Stimulated activated naive CD8-positive, alpha-beta T cell treated with anti-CD3 and anti-CD28 coated beads, Interleukin-15, Interleukin-2, amounts not matched to agents 100 U/mL and 50 U/mL, for 24 hours (primary cell): Measurements from ENCODE around the gene TMEM18.
A peak's percentile ranks its signal among the peaks of the same experiment; 100 is the strongest.

Source experiments
- ATAC-seq: fragments of 150-1000 bp; cut with Tn5 transposase; one replicate; pipeline ENCODE4 v1.10.0; 2021
- DNase-seq: peaks from one replicate; pipeline ENCODE4 v3.0.0; 2021

Gene TMEM18

DNA sequence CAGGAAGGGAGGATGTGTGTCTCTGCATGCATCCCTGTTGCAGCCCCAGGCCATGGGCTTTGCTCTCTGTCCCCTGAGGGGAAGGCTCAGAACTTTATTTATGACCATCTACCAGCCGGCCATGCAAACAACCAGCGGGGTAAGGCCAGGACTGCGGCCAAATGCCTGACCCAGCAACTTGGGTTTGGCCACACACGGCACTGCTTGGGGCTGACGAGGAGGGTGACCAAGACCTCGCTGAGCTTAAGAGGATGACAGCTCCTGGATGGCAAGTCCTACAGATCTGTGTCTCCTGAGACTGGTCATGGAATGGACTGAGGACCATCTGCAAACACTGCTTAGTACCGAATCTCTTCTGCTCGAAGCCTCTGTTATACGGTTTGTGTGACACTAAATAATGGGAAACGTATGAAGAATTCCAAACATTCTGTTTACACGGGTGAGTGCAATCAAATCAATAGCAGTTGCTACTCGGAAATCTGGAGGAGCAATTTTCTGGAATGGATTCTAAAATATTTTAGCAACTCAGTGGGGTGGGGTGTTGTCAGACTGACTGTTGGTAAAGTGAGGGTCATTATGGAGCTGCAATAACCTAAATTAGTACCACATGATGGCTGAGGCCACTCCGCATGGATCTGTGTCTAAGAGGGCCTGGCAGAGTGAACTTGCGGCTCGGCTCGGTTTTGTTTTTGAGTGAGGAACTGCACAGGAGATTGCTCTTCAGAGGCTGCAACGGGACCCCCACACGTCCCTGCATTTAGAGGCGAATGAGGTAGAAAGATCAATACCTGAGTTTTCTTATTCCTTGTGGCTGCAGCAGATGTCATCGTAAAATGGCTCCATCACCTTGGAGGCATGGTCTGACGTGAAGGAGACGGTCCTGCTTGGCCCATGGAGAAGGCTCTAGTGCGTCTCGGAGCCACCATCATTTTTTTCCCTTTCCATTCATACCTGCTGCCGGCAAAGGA is 26.6 kb downstream of the TMEM18 start:
- no peak for ATAC-seq
- no peak for DNase-seq

- ATAC-seq, result peak; percentile 12
These were observed 27.5 kb downstream of the TMEM18 start for GRCh38 chr2:649426-650342.

GRCh38 chr2:648476-649424 is 28.5 kb downstream of the TMEM18 start:
- ATAC-seq, result no peak
- no peak for DNase-seq

More at GRCh38 chr2:649426-650342, 27.5 kb downstream of the TMEM18 start:
- DNase-seq, result no peak

GRCh38 chr2:647691-648231 is 29.4 kb downstream of the TMEM18 start:
- DNase-seq (no peak), ATAC-seq (no peak)

- DNase-seq (no peak), ATAC-seq (no peak)
These were observed 30.1 kb downstream of the TMEM18 start for GRCh38 chr2:647003-647560.

- no peak for DNase-seq
- no peak for ATAC-seq
These were observed 32.3 kb downstream of the TMEM18 start for GRCh38 chr2:644871-645270.

GRCh38 chr2:643761-644160 is 33.4 kb downstream of the TMEM18 start:
- DNase-seq (no peak), ATAC-seq (no peak)

- DNase-seq, result no peak
- ATAC-seq, result peak; percentile 19
These were observed 33.9 kb downstream of the TMEM18 start for GRCh38 chr2:643334-643733.

GRCh38 chr2:641872-642815 is 35.1 kb downstream of the TMEM18 start:
- ATAC-seq (no peak), DNase-seq (no peak)

DNA sequence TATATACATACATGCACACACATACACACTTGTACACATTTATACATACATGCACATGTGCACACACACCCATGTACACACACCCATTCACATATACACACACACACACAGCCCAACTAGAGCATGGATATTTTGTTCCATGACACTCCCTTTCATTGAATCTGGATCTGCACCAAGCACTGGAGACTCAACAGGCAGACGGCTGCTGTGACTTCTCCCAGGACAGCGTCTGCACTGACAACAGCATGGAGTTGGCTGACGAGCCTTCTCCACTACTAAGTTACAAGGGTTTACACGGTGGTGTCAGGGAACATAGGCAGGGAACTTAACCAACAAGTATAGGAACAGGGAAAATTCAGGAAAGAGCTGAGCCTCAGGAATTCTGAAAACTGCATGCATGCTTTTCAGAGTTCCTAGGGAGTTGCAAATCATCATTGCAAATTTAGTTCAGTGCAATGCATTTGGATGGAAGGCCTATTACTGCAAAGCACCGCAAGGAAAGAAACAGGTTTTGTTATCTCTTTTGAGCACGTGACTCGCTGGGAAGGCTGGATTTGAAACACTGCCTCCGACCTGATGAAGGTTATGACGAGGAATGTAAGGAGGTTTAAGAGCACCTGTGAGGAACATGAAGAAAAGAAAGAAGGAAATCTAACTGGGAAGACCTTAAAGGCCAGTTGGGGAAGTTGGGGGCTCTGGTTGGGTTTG is 35.9 kb downstream of the TMEM18 start:
- ATAC-seq (no peak), DNase-seq (no peak)

- ATAC-seq (no peak), DNase-seq (no peak)
These were observed 37.5 kb downstream of the TMEM18 start for GRCh38 chr2:639703-640102.

DNA sequence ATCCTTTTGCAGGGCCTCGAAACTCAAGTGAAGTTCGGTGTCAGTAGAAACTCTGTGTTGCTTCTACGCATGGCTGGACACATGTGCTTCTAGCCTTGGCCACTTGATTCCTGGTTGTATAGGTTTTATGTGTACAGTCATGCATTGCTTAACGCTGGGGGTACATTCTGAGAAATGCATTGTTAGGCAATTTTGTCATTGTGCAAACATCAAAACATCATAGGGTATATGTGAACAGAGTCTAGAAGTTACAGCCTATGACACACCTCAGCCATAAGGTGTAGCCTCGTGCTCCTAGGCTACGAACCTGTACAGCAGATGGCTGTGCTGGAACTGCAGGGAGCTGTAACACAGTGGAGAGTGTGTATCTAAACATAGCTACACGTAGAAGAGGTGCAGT is 39.4 kb downstream of the TMEM18 start:
- no peak for DNase-seq
- ATAC-seq, result no peak

- DNase-seq, result no peak
- ATAC-seq, result no peak
These were observed 39.8 kb downstream of the TMEM18 start for GRCh38 chr2:637406-637776.

GRCh38 chr2:636641-637405 is 40.4 kb downstream of the TMEM18 start:
- ATAC-seq, result peak; percentile 55
- DNase-seq, result peak; percentile 62

DNA sequence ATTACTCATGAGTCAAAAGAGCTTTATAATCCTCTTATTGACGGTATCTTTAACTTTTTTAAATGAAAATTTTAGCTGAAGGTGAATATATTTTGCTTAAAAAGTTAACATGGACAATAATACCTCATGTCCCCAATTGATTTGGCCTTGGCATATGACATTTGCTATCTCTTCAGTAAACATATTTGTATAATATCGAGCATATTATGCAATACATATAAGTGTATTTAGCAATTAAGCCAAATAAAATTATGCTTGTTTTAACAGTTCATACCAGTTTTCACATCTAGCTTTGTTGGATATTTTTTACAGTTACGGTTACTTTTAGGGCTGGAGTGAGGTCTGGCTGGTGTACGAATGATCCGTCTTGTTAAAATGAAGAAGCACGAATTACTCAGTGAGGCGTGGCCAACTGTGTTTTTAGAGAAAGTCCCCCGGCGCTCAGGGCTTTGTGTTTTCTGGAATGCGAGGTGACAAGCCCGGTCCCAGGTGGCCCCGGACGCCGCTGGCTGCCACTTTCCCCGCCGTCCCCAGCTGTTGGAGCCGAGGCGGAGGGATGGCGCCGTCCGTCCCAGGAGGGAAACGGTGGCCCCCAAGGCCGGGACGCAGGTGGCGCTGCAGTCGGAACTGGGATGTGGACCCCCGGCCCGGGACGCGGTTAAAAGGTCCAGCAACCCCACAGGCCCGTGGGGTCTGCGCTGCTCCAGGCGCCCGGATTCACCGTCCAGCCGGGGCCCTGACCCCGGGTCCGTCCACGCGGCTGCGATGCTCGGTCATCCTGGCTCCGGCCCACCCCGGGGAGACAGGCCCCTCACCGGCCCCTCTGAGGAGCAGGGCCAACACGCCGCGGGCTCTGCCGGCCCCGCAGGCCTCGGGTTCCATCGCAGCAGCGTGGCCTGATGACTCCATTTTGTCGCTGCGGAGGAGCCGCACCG is 41.3 kb downstream of the TMEM18 start:
- ATAC-seq, result no peak

DNA sequence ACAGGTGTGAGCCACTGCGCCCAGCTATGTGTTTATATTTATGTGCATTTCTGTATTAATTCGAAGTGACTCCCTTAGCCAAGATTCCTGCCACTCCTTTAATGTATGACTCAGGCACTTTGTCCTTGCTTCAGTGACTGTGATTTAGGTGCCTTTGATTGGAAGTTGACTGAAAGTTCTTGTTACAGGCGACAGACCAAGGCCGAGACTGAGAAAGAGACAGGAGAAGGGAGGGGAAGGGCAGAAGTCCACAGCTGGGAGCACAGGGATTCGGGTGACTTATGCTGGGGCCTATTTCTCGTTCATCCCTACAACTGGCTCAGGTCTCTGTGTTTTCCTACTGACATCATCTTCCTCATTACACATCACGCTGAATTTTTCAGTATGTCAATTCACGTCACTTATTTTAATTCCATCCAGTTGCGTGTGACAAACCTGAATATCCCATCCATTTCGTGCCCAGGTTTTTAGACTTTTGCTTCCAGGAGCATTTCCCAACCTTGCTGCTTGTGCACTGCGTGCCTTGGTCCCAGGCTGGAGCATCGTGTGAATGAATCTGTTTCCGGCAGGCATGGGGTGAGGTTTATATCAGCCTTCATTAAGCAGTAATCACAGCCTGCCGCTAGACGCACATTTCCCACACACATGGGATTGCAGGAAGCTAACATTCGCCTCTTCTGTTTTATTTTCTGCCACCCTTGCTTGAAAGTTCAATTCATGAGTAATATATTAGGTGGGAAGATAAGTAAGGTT is 42.4 kb downstream of the TMEM18 start:
- DNase-seq (no peak), ATAC-seq (no peak)

More for the DNA sequence above, 41.3 kb downstream of the TMEM18 start:
- DNase-seq, result no peak

- ATAC-seq (no peak), DNase-seq (no peak)
These were observed 43.2 kb downstream of the TMEM18 start for GRCh38 chr2:634041-634440.
